OCI-LY7 (cell line): ENCODE data around the gene TJP2. TPM values are rescaled to one million over a fixed set of nuclear protein-coding genes. Genes with fewer than 3 reads are reported as not detected.
A peak's percentile ranks its signal among the peaks of the same experiment; 100 is the strongest.

ENCODE experiments used
- BruUV-seq: library from RNA; stranded (reverse); fragments of 400-500 nt; replicated peaks from 2 replicates; lab custom pipeline; 2021; lab: Mats Ljungman, UMichigan
- CTCF ChIA-PET: fragments of 300-600 bp; sonication (Branson Sonifier 250); formaldehyde crosslinking; loops from one replicate; lab custom pipeline; 2022; ENCODE audit warnings: antibody characterized with exemption; ENCODE audit not compliant: unreplicated experiment; lab: Charles Lee
- POLR2A ChIA-PET: fragments of 300-600 bp; sonication (Branson Sonifier 250); formaldehyde crosslinking; loops from one replicate; lab custom pipeline; 2022; ENCODE audit warnings: antibody characterized with exemption; lab: Charles Lee
- DNase-seq: peaks from one replicate; pipeline ENCODE4 v3.0.0-alpha.2; 2015; ENCODE audit warnings: low spot score
- H2AFZ ChIP-seq: fragments of 200-600 bp; sonication (generic), shearing (Covaris generic); 2 replicates; pipeline ENCODE4 v1.6.1; 2014; ENCODE audit warnings: mild to moderate bottlenecking, antibody characterized with exemption, low read length, moderate library complexity
- H3K27ac ChIP-seq: fragments of 200-600 bp; sonication (generic); 2 replicates; pipeline ENCODE4 v1.5.1; 2014; ENCODE audit warnings: mixed run types, low read depth, mild to moderate bottlenecking, moderate library complexity, low read length, inconsistent platforms; ENCODE audit not compliant: poor library complexity, severe bottlenecking
- H3K36me3 ChIP-seq: fragments of 200-600 bp; sonication (generic); 2 replicates; pipeline ENCODE4 v1.6.1; 2014; ENCODE audit warnings: mild to moderate bottlenecking, antibody characterized with exemption, low read length, moderate library complexity, mixed read lengths; ENCODE audit not compliant: insufficient read depth
- H3K4me1 ChIP-seq: fragments of 200-600 bp; sonication (generic); 2 replicates; pipeline ENCODE4 v1.5.1; 2014; ENCODE audit warnings: mild to moderate bottlenecking, low read length; ENCODE audit not compliant: insufficient read depth, poor library complexity, severe bottlenecking
- H3K4me2 ChIP-seq: fragments of 200-600 bp; sonication (generic); 2 replicates; pipeline ENCODE4 v1.6.1; 2014; ENCODE audit warnings: mild to moderate bottlenecking, low read length
- H3K4me3 ChIP-seq: fragments of 200-600 bp; sonication (generic); 2 replicates; pipeline ENCODE4 v1.5.1; 2014; ENCODE audit warnings: mild to moderate bottlenecking, low read depth, low read length; ENCODE audit not compliant: poor library complexity, severe bottlenecking
- H3K79me2 ChIP-seq: fragments of 200-600 bp; sonication (generic); 2 replicates; pipeline ENCODE4 v1.6.1; 2016; ENCODE audit warnings: low read depth, mild to moderate bottlenecking, low read length, moderate library complexity, mixed read lengths; ENCODE audit not compliant: insufficient read depth
- H3K9me2 ChIP-seq: fragments of 200-600 bp; sonication (generic); 2 replicates; pipeline ENCODE4 v1.6.1; 2016; ENCODE audit warnings: mild to moderate bottlenecking, low read length, mixed read lengths; ENCODE audit not compliant: insufficient read depth
- H3K9me3 ChIP-seq: fragments of 200-600 bp; sonication (generic); 2 replicates; pipeline ENCODE4 v1.6.1; 2014; ENCODE audit warnings: mild to moderate bottlenecking, mixed run types, low read length, mixed read lengths
- H4K20me1 ChIP-seq: fragments of 200-600 bp; sonication (generic); 2 replicates; pipeline ENCODE4 v1.6.1; 2014; ENCODE audit warnings: mild to moderate bottlenecking, antibody characterized with exemption, low read length, moderate library complexity, mixed read lengths; ENCODE audit not compliant: insufficient read depth
- EZH2phosphoT487 ChIP-seq: fragments of 200-600 bp; sonication (generic); IDR thresholded peaks from 2 replicates; pipeline ENCODE4 v1.6.1; 2018; ENCODE audit warnings: low read depth, borderline replicate concordance, mild to moderate bottlenecking, mixed run types, antibody characterized with exemption, low read length, moderate library complexity, mixed read lengths
- intact Hi-C: fragments of 100-400 bp; cut with micrococcal nuclease; formaldehyde crosslinking; loops from one replicate; pipeline ENCODE4 v1.10.0; 2022; ENCODE audit not compliant: unreplicated experiment
- total RNA-seq, 2 experiments: library from RNA; depleted of rRNA in 1 of 2; stranded (reverse); fragments of >200 nt in 1 of 2; shearing (Covaris generic) in 1 of 2; gene quantifications; 2 replicates each; pipeline ENCODE4 v1.2.3, GENCODE V29; 2014 to 2022
- TF ChIP-seq, protein P1 (sequence below): fragments of 200-600 bp; sonication (generic); conservative IDR thresholded peaks from 2 replicates; pipeline ENCODE4 v1.5.1; 2014; ENCODE audit warnings: mild to moderate bottlenecking, antibody characterized with exemption, low read length, moderate library complexity, mixed read lengths

TJP2 gene
- total RNA-seq, 2 experiments from 2014 or later = 15.1 to 18.0 TPM

- Histone ChIP-seq H4K20me1 (no peaks in the 10 kb centered on the region), H3K4me3 (no peak overlapping the region), H2AFZ (no peak overlapping the region), H3K79me2 (no peaks in the 10 kb centered on the region), H3K36me3 (no peaks in the 10 kb centered on the region), H3K27ac (no peak overlapping the region), H3K9me3 (no peaks in the 10 kb centered on the region), H3K4me2 (no peak overlapping the region), H3K9me2 (no peaks in the 10 kb centered on the region), H3K4me1 (peaks cover 17% of the 10 kb centered on the region)
- no peak for TF ChIP-seq EZH2phosphoT487
- TF ChIP-seq, protein P1, sequence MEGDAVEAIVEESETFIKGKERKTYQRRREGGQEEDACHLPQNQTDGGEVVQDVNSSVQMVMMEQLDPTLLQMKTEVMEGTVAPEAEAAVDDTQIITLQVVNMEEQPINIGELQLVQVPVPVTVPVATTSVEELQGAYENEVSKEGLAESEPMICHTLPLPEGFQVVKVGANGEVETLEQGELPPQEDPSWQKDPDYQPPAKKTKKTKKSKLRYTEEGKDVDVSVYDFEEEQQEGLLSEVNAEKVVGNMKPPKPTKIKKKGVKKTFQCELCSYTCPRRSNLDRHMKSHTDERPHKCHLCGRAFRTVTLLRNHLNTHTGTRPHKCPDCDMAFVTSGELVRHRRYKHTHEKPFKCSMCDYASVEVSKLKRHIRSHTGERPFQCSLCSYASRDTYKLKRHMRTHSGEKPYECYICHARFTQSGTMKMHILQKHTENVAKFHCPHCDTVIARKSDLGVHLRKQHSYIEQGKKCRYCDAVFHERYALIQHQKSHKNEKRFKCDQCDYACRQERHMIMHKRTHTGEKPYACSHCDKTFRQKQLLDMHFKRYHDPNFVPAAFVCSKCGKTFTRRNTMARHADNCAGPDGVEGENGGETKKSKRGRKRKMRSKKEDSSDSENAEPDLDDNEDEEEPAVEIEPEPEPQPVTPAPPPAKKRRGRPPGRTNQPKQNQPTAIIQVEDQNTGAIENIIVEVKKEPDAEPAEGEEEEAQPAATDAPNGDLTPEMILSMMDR = no peak
- BruUV-seq = no TSS peak
- DNase-seq = no peak
- CTCF ChIA-PET = no interaction called here
- POLR2A ChIA-PET = interaction anchor here (0.6 to 2.7 kb wide), 5 partner anchors 9 to 37 kb away, joined by 3 to 6 read pairs (median 4); no protein-coding TSS in a partner anchor
- intact Hi-C loops = no loop called here
These were observed 20.2 kb upstream of the TJP2 start for GRCh38 chr9:69153707-69154521.

DNA sequence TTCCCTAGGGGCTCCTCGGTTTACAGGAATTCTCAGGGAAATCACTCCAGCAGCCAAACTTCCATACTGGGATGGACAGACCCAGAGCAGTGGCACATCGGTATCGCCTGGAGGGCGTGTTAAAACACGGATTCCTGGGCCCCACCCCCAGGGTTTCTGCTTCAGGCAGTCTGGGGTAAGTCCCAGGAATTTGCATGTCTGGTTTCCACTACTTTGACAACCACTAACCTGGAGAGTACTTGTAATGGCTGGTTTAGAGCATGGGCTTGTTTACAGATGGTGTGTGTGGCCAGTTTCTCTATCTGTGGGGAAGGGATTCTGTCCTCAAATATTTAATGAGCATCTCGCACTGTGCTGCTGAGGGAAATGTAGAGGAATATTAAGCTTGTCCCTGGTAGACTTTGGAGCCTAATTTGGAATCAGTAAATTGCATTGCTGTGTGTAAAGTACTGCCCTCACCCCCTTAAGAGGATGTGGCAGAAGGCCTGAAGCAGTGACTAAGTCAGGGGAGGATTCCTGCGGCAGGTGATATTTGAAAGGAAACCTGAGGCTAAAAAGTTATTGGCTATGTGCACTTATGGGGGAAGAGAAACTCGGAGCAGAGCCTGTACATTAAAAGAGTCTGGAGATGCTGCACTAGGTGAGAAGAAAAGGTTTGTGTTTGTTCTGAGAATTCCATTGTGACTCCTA, 18.6 kb upstream of the TJP2 start:
- no peak for DNase-seq
- CTCF ChIA-PET = no interaction called here
- H3K4me1 ChIP-seq = peaks cover 17% of the 10 kb centered on the region
- H3K36me3 ChIP-seq = no peaks in the 10 kb centered on the region
- peak overlapping the region; percentile 21; the same call in 1 of the 2 replicates for H3K4me2 ChIP-seq
- intact Hi-C loops = no loop called here
- H3K79me2 ChIP-seq = no peaks in the 10 kb centered on the region
- H4K20me1 ChIP-seq = no peaks in the 10 kb centered on the region
- BruUV-seq = no TSS peak
- no peak overlapping the region for H3K4me3 ChIP-seq
- no peaks in the 10 kb centered on the region for H3K9me2 ChIP-seq
- no peak overlapping the region for H3K27ac ChIP-seq
- no peak overlapping the region for H2AFZ ChIP-seq
- TF ChIP-seq, protein P1 = no peak
- TF ChIP-seq EZH2phosphoT487 = no peak
- POLR2A ChIA-PET = interaction anchor here (0.6 kb wide), 1 partner anchor 736 kb away, joined by 7 read pairs; no protein-coding TSS in a partner anchor
- H3K9me3 ChIP-seq = no peaks in the 10 kb centered on the region
